NCI-H146 (cell line): ENCODE results near the gene SNAP25.

Experiments used
- DNase-seq: peaks from one replicate; lab custom pipeline; 2025; lab: John Stamatoyannopoulos, UW

SNAP25 gene

DNA sequence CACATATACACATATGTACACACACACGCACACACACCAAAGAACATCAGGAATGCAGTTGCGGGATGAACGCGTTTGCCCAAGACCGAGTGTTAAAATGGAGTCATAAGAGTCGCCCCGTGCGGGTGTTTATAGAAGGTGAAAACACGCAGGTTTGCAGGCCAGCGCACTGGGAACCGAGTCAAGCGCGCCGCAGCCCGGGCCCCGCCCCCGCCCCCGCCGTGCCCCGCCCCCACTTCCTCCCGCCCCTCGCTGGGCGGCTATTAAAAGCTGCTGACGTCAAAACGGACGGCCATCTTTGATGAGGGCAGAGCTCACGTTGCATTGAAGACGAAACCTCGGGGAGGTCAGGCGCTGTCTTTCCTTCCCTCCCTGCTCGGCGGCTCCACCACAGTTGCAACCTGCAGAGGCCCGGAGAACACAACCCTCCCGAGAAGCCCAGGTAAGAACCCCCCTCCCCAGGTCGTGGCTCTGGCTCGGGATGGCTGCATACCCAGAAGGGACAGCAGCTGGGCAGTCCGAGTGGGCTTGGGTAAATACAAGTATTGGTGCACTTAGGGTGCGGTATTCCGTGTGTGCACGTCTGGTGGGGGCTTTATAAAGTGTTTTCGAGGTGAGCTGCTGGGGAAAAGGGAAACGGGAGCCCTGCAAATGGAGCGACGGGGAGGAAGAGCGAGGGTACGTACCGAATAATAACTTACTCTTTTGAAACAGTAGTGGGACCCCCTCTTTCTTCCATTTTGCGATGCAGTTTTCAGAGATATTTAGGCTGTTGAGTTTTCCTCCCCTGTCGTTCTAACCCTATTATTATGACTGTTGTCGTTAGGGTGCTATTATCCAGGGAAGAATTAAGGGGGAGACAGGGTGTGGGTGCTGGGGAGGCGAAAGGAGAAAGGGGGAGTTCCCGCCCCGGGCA lies at the start of gene SNAP25:
Gene SNAP25 (plus strand): TSS at position 295 of the 916 bp plus-strand sequence. CDS start 56,662 bp downstream, outside the sequence.
- DNase-seq, result peak; percentile 98

- DNase-seq, result no peak
Observed at GRCh38 chr20:10169752-10170151, 48.9 kb upstream of the SNAP25 start.

DNA sequence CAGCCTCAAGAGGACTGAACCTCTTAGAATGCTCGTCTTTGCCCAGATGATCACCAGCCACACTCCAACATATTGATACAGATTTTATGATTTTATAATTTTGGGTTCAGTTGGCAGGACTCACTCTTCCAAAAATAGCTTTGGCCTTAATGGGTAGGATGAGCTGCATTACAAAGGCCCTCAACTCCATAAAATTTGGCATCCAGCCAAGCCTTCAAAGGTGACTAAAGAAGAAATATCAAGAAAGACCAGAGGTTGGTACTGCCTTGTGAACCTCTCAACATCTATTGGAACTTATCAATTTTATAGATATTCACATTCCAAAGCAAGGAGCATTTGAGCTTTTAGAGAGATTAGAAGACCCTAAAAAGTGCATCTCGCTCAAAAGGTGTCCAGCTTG lies 48.4 kb upstream of the SNAP25 start:
- no peak for DNase-seq

DNA sequence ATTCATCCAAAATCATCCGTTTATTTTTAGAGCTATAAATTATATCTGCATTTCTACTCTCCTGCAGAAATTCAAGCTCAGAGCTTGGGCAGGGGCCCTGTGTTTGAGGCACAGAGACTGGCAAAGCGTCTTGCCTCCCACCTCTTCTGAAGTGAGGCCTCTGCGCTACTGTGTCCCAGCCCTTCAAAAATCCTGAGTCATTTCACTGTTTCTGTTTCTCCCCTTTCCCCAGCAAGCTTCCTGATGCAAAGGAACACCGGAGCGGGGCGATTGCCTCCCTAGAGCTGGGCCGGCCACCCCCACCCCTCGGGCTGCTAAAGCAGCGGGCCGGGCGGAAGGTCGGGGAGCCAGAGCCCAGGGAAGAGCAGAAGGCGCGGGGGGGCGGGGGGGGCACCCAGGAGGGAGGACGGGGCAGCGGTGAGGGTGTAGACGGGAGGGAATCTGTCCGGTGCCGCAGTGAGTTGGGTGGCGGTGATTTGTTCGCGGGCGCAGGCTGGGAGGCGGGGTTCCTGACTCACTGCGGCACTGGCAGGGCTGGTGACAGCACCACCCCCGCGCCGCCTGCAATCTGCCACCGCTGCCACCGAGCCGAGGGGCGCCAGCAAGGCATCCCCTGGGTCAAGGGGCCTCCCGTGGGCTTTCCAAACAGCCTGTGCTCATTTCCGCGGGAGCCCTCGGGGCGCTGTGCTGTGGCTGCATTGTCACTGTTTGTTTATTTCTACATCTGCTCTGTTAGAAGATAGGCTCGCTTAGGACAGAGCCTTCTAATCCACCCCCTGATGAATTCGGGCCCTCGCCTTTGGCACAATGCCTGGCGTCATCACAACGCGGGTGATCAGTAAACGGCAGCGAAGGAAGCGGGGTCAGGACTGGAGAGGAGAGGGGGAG lies 46.5 kb upstream of the SNAP25 start:
- DNase-seq, result peak; percentile 85

DNA sequence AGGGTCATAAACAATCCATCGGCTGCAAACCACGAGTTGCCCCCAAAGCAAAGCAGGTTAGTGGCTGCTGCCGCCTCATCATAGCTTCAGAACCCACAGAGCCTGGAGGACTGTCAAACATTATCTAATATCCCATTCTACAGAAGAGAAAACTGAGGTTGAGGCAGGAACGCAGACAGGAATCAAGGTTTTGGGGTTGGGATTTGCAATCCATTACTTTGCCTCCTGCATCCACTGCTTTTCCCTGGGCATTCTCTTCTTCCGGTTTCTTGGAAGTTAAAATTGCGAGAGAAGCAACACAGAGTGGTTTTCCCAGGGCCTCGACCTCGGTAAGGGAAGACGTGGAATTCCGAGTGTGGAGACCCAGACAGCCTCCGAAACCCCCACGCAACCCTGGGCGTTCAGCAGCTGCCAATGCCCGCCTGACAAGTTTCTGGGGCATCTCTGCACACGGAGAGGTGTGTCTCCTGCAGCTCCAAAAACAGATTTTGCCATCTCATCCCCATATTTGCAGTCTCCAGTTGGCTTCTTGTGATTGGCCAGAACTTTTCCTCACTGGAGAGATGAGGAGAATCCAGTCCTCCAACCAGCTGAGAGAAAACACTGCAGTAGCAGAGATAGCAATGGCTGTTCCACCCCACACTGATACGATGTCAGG lies 45.5 kb upstream of the SNAP25 start:
- DNase-seq, result no peak

- no peak for DNase-seq
Observed at GRCh38 chr20:10174400-10174799, 44.2 kb upstream of the SNAP25 start.

DNA sequence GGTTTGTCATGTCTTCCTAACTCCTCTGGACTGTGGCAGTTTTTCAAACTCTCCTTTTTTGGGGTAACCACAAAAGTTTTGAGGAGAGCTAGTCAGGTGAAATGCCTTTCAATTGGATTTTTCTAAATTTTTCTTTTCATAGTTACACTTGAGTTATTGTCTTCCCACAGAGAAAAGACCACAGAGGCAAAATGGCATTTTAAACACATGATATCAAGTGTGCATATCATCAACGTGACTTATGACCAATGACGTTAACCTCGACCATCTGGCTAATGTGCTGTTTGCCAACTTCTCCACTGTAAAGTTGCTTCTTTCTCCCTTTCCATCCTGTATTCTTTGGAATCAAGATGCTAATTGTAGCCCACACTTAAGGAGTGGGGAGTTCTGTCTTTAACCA lies 41.3 kb upstream of the SNAP25 start:
- no peak for DNase-seq

- DNase-seq, result no peak
Observed at GRCh38 chr20:10178091-10178490, 40.5 kb upstream of the SNAP25 start.

GRCh38 chr20:10178727-10179313 lies 39.8 kb upstream of the SNAP25 start:
- no peak for DNase-seq

GRCh38 chr20:10179574-10180298 lies 38.9 kb upstream of the SNAP25 start:
- peak; percentile 7 for DNase-seq

GRCh38 chr20:10180651-10181235 lies 37.9 kb upstream of the SNAP25 start:
- DNase-seq, result no peak

DNA sequence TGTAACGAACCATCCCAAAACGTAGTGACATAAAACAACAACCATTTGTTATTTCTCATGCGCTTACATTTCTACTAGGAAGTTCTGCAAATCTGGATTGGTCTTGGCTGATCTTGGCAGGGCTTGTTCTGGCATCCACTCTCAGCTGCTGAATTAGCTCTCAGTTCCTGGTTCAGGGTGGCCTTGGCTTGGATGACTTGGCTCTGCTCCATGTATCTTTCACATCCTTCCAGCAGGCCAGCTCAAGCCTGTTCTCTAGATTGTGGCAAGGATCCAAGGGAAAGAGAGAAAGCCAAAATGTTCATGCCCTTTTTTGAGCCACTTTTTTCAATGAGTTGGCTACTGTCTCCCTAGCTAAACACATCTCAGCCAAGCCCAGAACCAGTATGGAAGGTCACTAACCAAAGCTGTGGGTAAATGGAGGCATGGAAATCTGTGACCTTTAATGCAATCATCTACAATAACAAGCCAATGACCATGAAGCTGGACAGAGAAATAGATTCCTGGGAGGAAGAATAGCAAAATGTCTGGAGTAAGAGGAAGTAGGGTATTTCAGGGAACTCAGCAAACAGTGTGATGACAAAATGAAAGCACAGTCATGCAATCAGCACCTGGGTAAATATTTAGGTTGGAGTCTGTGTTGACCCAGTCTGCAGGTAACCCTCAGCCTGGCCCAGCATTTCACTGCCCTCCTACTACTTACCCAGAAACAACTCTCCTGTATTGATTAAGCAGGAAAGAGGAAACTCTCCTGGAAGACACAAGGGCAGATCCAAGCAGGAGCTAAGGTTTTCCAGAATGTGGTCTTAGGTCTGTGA lies 32.7 kb upstream of the SNAP25 start:
- peak; percentile 89 for DNase-seq

DNA sequence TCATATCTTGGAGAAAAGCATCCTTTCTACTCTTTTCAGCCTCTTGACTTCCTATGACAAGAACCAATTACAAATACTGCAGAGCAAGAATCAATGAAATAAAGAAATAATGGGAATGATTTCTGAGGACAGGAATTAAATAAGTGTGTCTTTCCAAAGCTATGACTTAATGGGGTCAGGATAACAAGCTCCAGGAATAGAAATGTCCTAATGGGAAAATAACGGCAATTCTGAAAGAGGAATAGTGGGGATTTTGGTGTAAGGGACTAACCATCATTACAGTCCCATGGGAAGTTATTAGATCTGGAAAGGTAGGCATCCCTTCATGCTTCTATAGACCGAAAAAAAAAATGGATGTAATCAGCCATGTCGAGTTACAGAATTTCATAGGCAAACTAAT lies 28.2 kb upstream of the SNAP25 start:
- DNase-seq, result no peak

DNA sequence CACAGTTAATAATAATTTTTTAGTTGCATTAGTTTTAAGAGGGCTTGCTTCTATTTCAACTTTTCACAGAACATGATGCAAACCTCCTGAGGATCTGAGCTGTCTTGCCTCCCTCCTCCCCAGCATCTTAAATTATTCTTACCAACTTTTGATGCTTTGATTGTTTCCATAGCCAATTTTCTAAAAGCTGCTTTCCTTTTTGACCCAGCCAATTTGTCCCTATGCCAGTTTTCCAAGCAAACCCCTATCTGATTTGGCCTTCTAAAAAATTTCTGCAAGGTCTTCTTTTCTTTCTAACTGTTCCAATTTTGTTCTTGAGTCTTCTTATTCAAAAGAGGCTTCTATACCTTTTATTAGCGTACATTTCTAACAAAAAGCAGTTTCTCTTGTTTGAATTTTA lies 26.5 kb upstream of the SNAP25 start:
- no peak for DNase-seq

DNA sequence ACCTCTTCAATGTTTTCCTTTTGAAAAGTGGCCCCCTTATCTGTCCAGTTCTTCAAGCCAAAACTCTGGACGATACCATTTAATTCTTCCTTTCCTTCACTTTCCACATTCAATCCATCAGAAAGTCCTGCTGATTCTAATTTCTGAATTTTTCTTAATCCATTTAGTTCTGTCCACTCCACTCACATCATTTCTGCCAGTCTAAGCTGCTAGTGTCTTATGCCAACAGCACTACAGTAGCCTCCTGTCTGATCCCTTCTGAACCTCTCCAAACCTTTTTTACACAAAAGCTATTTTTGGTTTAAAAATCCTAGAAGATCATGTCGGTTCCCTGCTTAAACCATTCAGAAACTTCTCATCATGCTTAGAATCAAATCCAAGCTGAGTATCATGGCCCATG lies 24.5 kb upstream of the SNAP25 start:
- DNase-seq, result no peak

DNA sequence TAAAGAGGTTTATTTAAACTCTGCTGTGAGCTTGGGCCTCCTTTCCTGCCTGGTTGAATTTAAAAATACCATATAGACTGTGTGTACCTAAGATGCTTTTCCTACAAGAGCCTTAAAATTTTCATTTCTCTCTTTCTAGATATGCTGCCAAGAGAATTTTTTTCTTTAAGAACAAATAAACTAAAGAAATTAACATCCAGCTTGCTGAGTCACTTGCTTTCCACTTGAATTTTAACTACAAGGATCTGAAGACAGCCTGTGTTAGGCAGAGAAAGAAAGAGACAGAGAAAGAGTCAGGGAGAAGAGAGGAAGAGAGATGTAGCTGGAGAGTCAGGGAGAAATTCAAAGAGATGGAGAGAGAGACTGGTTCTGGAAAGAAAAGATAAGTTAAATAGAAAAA lies 18.3 kb upstream of the SNAP25 start:
- DNase-seq, result no peak

DNA sequence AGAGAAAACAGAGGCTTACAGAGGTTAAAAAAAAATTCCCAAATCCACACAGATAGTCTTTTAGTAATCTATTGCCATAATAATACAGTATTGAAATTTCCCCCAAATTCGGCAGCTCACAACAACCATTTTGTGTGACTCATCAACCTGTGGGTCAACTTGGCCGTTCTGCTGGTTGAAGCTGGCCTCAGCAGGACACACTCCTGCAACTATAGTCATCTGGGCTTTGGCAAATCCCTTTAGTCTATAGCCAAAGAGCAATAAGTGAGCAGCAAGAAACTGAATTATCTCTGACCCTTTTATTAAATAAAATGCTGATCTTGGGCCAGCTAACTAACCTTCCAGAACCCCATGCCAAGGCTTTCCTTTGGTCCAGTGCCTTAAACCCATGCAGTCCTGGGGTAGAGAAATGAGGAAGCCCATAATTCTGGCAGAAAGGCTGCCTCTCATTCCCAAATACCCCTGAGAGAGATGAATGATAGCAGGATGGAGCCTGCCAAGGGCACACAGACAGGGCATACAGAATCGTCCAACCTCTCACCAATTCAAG lies 17.2 kb upstream of the SNAP25 start:
- DNase-seq, result no peak

- DNase-seq, result no peak
Observed at GRCh38 chr20:10209091-10209490, 9.5 kb upstream of the SNAP25 start.

- DNase-seq, result no peak
Observed at GRCh38 chr20:10213526-10213925, 5.1 kb upstream of the SNAP25 start.
